ENCODE measurements around the gene ASCL3.
"Not testable (repeated sequence)": the region's sequence is repeated elsewhere in the genome, so short reads cannot be mapped to it uniquely, and the experiment has no call there.

Gene ASCL3

GRCh38 chr11:8907116-8907515 is 35.7 kb downstream of the ASCL3 start:
- Histone ChIP-seq H3K4me3 (ENCODE audit: low read depth, low read length) (no peak overlapping the region), H3K9ac (ENCODE audit: low read depth, low read length) (no peak overlapping the region), H3K9me3 (ENCODE audit: control insufficient read depth, insufficient read depth, low read length) (no peaks in the 10 kb centered on the region), H3K27me3 (ENCODE audit: control insufficient read depth, insufficient read depth, low read length) (peaks cover 17% of the 10 kb centered on the region), H3K4me1 (ENCODE audit: control insufficient read depth, insufficient read depth, low read length) (peaks cover 7% of the 10 kb centered on the region), H3K27ac (ENCODE audit: low read depth, low read length) (no peak overlapping the region), H3K36me3 (ENCODE audit: control insufficient read depth, insufficient read depth, low read length) (no peaks in the 10 kb centered on the region)

DNA sequence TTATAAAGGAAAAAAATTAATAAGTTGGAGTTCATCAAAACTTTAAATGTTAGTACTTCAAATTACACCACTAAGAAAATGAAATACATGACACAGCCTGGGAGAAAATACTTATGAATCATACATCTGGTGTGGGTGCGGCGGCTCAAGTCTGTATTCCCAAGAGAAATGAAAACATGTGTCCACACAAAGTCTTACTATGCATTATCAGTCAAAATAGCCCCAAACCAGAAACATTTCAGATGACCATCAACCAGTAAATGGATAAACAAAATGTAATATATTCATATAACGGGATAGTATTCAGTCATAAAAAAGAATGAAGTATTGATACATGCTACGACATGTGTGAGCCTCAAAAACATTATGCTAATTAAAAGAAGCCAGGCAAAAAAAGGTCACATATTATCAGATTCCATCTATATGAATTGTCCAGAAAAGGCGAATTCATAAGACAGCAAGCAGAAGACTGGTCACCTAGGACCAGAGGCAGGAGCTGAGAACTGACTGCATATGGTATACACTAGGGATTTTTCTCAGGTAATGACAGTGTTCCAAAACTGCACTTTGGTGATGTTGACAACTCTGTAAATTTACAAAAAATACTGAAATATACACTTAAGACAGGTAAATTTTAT is 37.2 kb downstream of the ASCL3 start:
- no peak overlapping the region for H3K27ac ChIP-seq (ENCODE audit: low read depth, low read length)
- H3K4me3 ChIP-seq (ENCODE audit: low read depth, low read length), result no peak overlapping the region
- H3K4me1 ChIP-seq (ENCODE audit: control insufficient read depth, insufficient read depth, low read length), result peaks cover 6% of the 10 kb centered on the region; the same call in 1 of the 2 replicates
- H3K27me3 ChIP-seq (ENCODE audit: control insufficient read depth, insufficient read depth, low read length), result peaks cover 17% of the 10 kb centered on the region
- no peaks in the 10 kb centered on the region for H3K36me3 ChIP-seq (ENCODE audit: control insufficient read depth, insufficient read depth, low read length)
- no peaks in the 10 kb centered on the region for H3K9me3 ChIP-seq (ENCODE audit: control insufficient read depth, insufficient read depth, low read length)
- no peak overlapping the region for H3K9ac ChIP-seq (ENCODE audit: low read depth, low read length)

DNA sequence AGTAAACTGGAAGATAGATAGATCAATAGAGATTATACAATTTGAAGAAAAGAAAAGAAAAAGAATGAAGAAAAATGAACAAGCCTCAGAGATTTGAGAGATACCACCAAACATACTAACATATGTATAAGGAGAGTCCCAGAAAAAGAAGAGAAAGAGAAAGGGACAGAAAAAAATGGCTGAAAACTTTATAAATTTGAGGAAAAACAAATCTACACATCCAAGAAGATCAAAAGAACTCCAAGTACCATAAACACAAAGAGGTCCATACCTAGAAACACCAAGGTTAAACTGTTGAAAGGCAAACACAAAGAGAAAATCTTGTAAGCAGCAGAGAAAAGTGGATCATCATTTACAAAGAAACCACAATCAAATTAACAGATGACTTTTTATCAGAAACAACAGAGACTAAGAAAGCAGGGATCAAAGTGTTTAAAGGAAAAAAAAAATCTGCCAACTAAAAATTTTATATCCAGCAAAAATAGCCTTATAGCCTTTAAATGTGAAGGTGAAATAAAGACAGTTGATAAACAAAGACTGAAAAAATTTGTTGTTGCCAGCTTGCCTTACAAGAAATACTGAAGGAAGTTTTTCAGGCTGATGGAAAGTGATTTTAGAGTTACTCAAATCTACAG is 43.6 kb downstream of the ASCL3 start:
- no peak overlapping the region for H3K4me3 ChIP-seq (ENCODE audit: low read depth, low read length)
- H3K36me3 ChIP-seq (ENCODE audit: control insufficient read depth, insufficient read depth, low read length), result no peaks in the 10 kb centered on the region
- peaks cover 7% of the 10 kb centered on the region; the same call in 1 of the 2 replicates for H3K9me3 ChIP-seq (ENCODE audit: control insufficient read depth, insufficient read depth, low read length)
- no peak overlapping the region for H3K9ac ChIP-seq (ENCODE audit: low read depth, low read length)
- H3K27me3 ChIP-seq (ENCODE audit: control insufficient read depth, insufficient read depth, low read length), result no peaks in the 10 kb centered on the region
- H3K4me1 ChIP-seq (ENCODE audit: control insufficient read depth, insufficient read depth, low read length), result no peaks in the 10 kb centered on the region
- H3K27ac ChIP-seq (ENCODE audit: low read depth, low read length), result no peak overlapping the region

DNA sequence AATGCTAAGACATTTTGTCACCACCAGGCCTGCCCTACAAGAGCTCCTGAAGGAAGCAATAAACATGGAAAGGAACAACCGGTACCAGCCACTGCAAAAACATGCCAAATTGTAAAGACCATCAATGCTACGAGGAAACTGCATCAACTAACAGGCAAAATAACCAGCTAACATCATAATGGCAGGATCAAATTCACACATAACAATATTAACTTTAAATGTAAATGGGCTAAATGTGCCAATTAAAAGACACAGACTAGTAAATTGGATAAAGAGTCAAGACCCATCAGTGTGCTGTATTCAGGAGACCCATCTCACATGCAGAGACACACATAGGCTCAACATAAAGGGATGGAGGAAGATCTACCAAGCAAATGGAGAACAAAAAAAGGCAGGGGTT is 51.6 kb downstream of the ASCL3 start:
- not testable (repeated sequence) for H3K36me3 ChIP-seq (ENCODE audit: control insufficient read depth, insufficient read depth, low read length); H3K9me3 ChIP-seq (ENCODE audit: control insufficient read depth, insufficient read depth, low read length); H3K9ac ChIP-seq (ENCODE audit: low read depth, low read length); H3K4me1 ChIP-seq (ENCODE audit: control insufficient read depth, insufficient read depth, low read length); H3K27ac ChIP-seq (ENCODE audit: low read depth, low read length); H3K27me3 ChIP-seq (ENCODE audit: control insufficient read depth, insufficient read depth, low read length); H3K4me3 ChIP-seq (ENCODE audit: low read depth, low read length)
